Natural killer cell (primary cell): ENCODE measurements around the gene ZRANB1. TPM values are rescaled to one million over a fixed set of nuclear protein-coding genes. Genes with fewer than 3 reads are reported as not detected.
A peak's percentile ranks its signal among the peaks of the same experiment; 100 is the strongest.

Experiments
- ATAC-seq, 3 donors: fragments of 150-1000 bp in 2 of 3; fragments of 200-7000 bp in 1 of 3; cut with Tn5 transposase; 1 replicate in 1 of 3; 2 replicates in 2 of 3; pipeline ENCODE4 v1.10.0; 2021; ENCODE audit warnings: mild to moderate bottlenecking in 2 of 3, moderate library complexity in 2 of 3
- DNase-seq, 2 donors: peaks; one replicate each; pipeline versions ENCODE4 v3.0.0 to v3.0.0-alpha.2; 2013 to 2021; ENCODE audit warnings: mixed read lengths in 1 of 2
- H3K27ac ChIP-seq: one replicate; pipeline ENCODE4 v1.5.1; 2013; ENCODE audit warnings: mild to moderate bottlenecking, low read length
- H3K27me3 ChIP-seq: one replicate; pipeline ENCODE4 v1.6.1; 2013; ENCODE audit warnings: low read length; ENCODE audit not compliant: control insufficient read depth, insufficient read depth
- H3K36me3 ChIP-seq: one replicate; pipeline ENCODE4 v1.6.1; 2013; ENCODE audit warnings: low read length; ENCODE audit not compliant: control insufficient read depth, insufficient read depth
- H3K4me1 ChIP-seq: one replicate; pipeline ENCODE4 v1.6.1; 2013; ENCODE audit warnings: low read length; ENCODE audit not compliant: control insufficient read depth, insufficient read depth
- H3K4me3 ChIP-seq: one replicate; pipeline ENCODE4 v1.5.1; 2013; ENCODE audit warnings: low read length
- H3K9me3 ChIP-seq: one replicate; pipeline ENCODE4 v1.6.1; 2013; ENCODE audit warnings: low read length; ENCODE audit not compliant: control insufficient read depth, insufficient read depth
- H3K27ac Mint-ChIP-seq, 2 donors: one replicate each; pipeline ENCODE4 v1.8.0; 2022; ENCODE audit warnings: mild to moderate bottlenecking in 2 of 2, mixed read lengths in 2 of 2, moderate library complexity in 1 of 2
- H3K27me3 Mint-ChIP-seq, 2 donors: one replicate each; pipeline ENCODE4 v1.8.0; 2022; ENCODE audit warnings: low read depth in 2 of 2, mixed read lengths in 2 of 2
- H3K36me3 Mint-ChIP-seq: one replicate; pipeline ENCODE4 v1.8.0; 2022; ENCODE audit warnings: mixed read lengths
- H3K4me1 Mint-ChIP-seq, 2 donors: one replicate each; pipeline ENCODE4 v1.8.0; 2022; ENCODE audit warnings: mixed read lengths in 2 of 2
- H3K4me3 Mint-ChIP-seq: one replicate; pipeline ENCODE4 v1.8.0; 2022; ENCODE audit warnings: mild to moderate bottlenecking, moderate library complexity, mixed read lengths
- H3K9me3 Mint-ChIP-seq, 2 donors: one replicate each; pipeline ENCODE4 v1.8.0; 2022; ENCODE audit warnings: mixed read lengths in 2 of 2
- WGBS: methylation state at CpG from one replicate; pipeline ENCODE4 v1.1.7; 2013; ENCODE audit warnings: missing lambda C conversion rate; ENCODE audit not compliant: insufficient coverage; 5-methylcytosine and 5-hydroxymethylcytosine counted together
- intact Hi-C: fragments of 100-400 bp; cut with micrococcal nuclease; formaldehyde crosslinking; loops from one replicate; pipeline ENCODE4 v1.14.2; 2022
- total RNA-seq, 4 donors: library from RNA; stranded (reverse); fragments of 120-200 nt in 1 of 4; gene quantifications; one replicate each; pipeline versions ENCODE4 v1.2.3 to v1.2.4, GENCODE V29; 2013 to 2022
- TF ChIP-seq, protein P1 (sequence below): fragments of 200-600 bp; IDR thresholded peaks from one replicate; pipeline ENCODE4 v1.8.0; 2022; ENCODE audit warnings: antibody characterized with exemption

ZRANB1 gene
- total RNA-seq, 3 donors from 2014 or later (not counting 1 experiment from before 2014, with no cell fraction given) = 18.0 to 20.5 (median 18.8) TPM

DNA sequence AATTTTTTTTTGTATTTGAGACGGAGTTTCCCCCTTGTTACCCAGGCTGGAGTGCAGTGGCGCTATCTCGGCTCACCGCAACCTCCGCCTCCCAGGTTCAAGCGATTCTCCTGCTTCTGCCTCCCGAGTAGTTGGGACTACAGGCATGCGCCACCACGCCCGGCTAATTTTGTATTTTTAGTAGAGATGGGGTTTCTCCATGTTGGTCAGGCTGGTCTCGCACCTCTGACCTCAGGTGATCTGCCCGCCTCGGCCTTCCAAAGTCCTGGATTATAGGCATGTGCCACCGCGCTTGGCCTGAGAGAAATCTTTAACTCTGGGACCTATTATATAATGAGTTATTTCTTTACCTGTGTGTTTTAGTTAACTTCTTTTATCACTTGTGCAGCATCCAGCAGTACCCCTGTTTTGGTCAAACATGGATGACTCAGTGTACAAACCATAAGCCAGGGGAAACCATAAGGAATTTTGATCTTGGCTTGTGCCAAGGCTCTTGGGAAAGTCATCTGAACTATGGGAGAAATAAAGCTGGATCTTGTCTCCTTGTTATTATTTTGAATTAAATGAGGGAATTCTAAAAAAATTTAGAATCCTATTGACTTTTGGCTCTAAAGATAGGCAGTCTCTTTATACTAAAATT, 23.6 kb upstream of the ZRANB1 start:
- peak overlapping the region; percentile 68 for H3K27ac ChIP-seq
- TF ChIP-seq, protein P1, sequence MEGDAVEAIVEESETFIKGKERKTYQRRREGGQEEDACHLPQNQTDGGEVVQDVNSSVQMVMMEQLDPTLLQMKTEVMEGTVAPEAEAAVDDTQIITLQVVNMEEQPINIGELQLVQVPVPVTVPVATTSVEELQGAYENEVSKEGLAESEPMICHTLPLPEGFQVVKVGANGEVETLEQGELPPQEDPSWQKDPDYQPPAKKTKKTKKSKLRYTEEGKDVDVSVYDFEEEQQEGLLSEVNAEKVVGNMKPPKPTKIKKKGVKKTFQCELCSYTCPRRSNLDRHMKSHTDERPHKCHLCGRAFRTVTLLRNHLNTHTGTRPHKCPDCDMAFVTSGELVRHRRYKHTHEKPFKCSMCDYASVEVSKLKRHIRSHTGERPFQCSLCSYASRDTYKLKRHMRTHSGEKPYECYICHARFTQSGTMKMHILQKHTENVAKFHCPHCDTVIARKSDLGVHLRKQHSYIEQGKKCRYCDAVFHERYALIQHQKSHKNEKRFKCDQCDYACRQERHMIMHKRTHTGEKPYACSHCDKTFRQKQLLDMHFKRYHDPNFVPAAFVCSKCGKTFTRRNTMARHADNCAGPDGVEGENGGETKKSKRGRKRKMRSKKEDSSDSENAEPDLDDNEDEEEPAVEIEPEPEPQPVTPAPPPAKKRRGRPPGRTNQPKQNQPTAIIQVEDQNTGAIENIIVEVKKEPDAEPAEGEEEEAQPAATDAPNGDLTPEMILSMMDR = no peak
- ATAC-seq (no peak), DNase-seq (no peak)
- Mint-ChIP-seq H3K36me3 (no peaks in the 10 kb centered on the region), H3K9me3 (no peaks in the 10 kb centered on the region), H3K4me1 (peaks cover 36 to 40% of the 10 kb centered on the region in 2 donors), H3K4me3 (peak overlapping the region; percentile 92), H3K27ac (peak overlapping the region; percentile 95), H3K27me3 (no peaks in the 10 kb centered on the region)
- no peaks in the 10 kb centered on the region for H3K36me3 ChIP-seq
- intact Hi-C loops = loop anchor here (5.0 to 10.0 kb wide), 2 partner anchors 59 to 236 kb away; no protein-coding TSS in a partner anchor
- no peaks in the 10 kb centered on the region for H3K9me3 ChIP-seq
- peaks cover 16% of the 10 kb centered on the region for H3K4me1 ChIP-seq
- WGBS = 32% methylated on average over 12 of the region's 15 CpGs
- no peaks in the 10 kb centered on the region for H3K27me3 ChIP-seq
- H3K4me3 ChIP-seq = peak overlapping the region; percentile 63

DNA sequence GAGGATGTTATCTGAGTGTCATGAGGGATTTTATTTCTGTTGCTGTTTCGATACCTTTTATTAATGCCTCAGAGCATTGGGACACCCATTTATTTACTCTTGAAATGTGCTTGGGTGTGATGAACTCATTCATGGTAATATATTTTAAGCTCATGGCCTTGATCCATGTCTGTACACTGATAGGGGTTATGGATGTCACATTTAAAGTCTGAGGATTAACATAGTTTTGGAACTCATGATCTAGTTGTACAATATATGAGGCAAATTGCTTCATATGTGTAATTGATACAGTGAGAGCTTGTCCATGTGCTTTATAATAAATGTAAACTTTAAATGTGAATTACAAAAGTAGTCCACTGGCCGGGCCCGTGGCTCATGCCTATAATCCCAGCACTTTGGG, 23.0 kb upstream of the ZRANB1 start:
- H3K4me1 ChIP-seq = peaks cover 16% of the 10 kb centered on the region
- intact Hi-C loops = loop anchor here (5.0 to 10.0 kb wide), 2 partner anchors 58 to 236 kb away; no protein-coding TSS in a partner anchor
- H3K27ac ChIP-seq = no peak overlapping the region
- Mint-ChIP-seq H3K4me3 (peak overlapping the region; percentile 92), H3K27ac (peak overlapping the region; percentile 95), H3K27me3 (no peaks in the 10 kb centered on the region), H3K9me3 (no peaks in the 10 kb centered on the region), H3K4me1 (peaks cover 36 to 40% of the 10 kb centered on the region in 2 donors), H3K36me3 (no peaks in the 10 kb centered on the region)
- no peak overlapping the region for H3K4me3 ChIP-seq
- H3K36me3 ChIP-seq = no peaks in the 10 kb centered on the region
- no peak for ATAC-seq
- H3K27me3 ChIP-seq = no peaks in the 10 kb centered on the region
- no peak for DNase-seq
- TF ChIP-seq, protein P1 = no peak
- WGBS = 95% methylated on average over 3 of the region's 3 CpGs
- H3K9me3 ChIP-seq = no peaks in the 10 kb centered on the region

DNA sequence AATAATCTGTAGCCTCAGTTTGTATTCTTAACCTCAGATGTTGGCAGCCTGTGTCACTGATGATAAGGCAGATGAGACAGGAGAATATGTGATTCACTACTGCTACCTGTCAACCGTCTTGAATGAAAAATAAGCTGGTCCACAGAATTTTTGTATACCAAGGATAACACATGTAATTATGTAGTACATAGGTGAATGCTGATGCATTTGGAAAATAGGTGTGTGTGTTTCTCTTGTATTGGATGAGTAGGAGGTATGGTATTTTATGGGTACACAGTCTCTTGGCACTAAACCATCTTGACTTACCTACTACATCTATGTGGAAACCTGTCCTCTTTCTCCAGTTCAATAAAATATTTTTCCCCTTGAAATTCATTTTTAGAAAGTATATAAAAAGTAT, 20.7 kb upstream of the ZRANB1 start:
- 88% methylated on average over 1 of the region's 1 CpG for WGBS
- Mint-ChIP-seq H3K36me3 (no peaks in the 10 kb centered on the region), H3K27me3 (no peaks in the 10 kb centered on the region), H3K4me3 (no peak overlapping the region), H3K4me1 (peaks cover 41 to 42% of the 10 kb centered on the region in 2 donors), H3K9me3 (no peaks in the 10 kb centered on the region), H3K27ac (no peak overlapping the region)
- H3K4me1 ChIP-seq = peaks cover 13% of the 10 kb centered on the region
- H3K27me3 ChIP-seq = no peaks in the 10 kb centered on the region
- DNase-seq (no peak), ATAC-seq (no peak)
- TF ChIP-seq, protein P1 = no peak
- no peak overlapping the region for H3K27ac ChIP-seq
- H3K36me3 ChIP-seq = no peaks in the 10 kb centered on the region
- H3K4me3 ChIP-seq = no peak overlapping the region
- intact Hi-C loops = no loop called here
- no peaks in the 10 kb centered on the region for H3K9me3 ChIP-seq

DNA sequence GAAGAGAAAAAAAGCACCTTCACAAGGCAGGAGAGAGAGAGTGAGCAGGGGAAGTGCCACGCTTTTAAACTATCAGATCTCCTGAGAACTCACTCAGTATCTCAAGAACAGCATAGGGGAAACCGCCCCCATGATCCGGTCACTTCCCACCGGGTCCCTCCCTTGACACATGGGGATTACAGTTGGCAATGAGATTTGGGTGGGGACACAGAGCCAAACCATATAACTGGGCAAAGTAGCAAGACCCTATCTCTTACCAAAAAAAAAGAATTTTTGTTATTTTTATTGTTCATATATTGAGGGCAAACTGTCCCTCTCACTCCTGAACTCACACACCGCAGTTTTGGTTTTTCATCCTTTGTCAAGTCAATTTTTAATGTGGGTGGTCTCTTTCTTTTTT, 18.2 kb upstream of the ZRANB1 start:
- H3K27me3 ChIP-seq = no peaks in the 10 kb centered on the region
- Mint-ChIP-seq H3K27me3 (no peaks in the 10 kb centered on the region), H3K27ac (no peak overlapping the region), H3K9me3 (no peaks in the 10 kb centered on the region), H3K4me1 (peaks cover 31 to 36% of the 10 kb centered on the region in 2 donors), H3K36me3 (no peaks in the 10 kb centered on the region), H3K4me3 (no peak overlapping the region)
- H3K4me3 ChIP-seq = no peak overlapping the region
- no peak for ATAC-seq
- H3K9me3 ChIP-seq = no peaks in the 10 kb centered on the region
- H3K27ac ChIP-seq = no peak overlapping the region
- DNase-seq = no peak
- intact Hi-C loops = no loop called here
- H3K4me1 ChIP-seq = peaks cover 2% of the 10 kb centered on the region
- 100% methylated on average over 1 of the region's 5 CpGs for WGBS
- no peaks in the 10 kb centered on the region for H3K36me3 ChIP-seq
- TF ChIP-seq, protein P1 = no peak
